NCI-H510A treated with DMSO at 0.1 percent for 48 hours (cell line): ENCODE data around the gene RTN1.
A peak's percentile ranks its signal among the peaks of the same experiment; 100 is the strongest.

Source experiments
- DNase-seq: peaks from one replicate; lab custom pipeline; 2025; lab: John Stamatoyannopoulos, UW

RTN1 gene

GRCh38 chr14:59849411-59850130 is 21.0 kb downstream of the RTN1 start:
- DNase-seq = no peak

GRCh38 chr14:59848671-59849070 is 21.9 kb downstream of the RTN1 start:
- no peak for DNase-seq

GRCh38 chr14:59847711-59848110 is 22.9 kb downstream of the RTN1 start:
- no peak for DNase-seq

- DNase-seq = no peak
Measured at GRCh38 chr14:59846595-59846994, 24.0 kb downstream of the RTN1 start.

- DNase-seq = no peak
Measured at GRCh38 chr14:59845245-59845644, 25.3 kb downstream of the RTN1 start.

- no peak for DNase-seq
Measured at GRCh38 chr14:59844186-59844812, 26.3 kb downstream of the RTN1 start.

- no peak for DNase-seq
Measured at GRCh38 chr14:59836116-59836515, 34.5 kb downstream of the RTN1 start.

- no peak for DNase-seq
Measured at GRCh38 chr14:59832653-59833294, 37.8 kb downstream of the RTN1 start.

GRCh38 chr14:59831121-59831730 is 39.4 kb downstream of the RTN1 start:
- DNase-seq = no peak

GRCh38 chr14:59830338-59830734 is 40.2 kb downstream of the RTN1 start:
- no peak for DNase-seq

- DNase-seq = no peak
Measured at GRCh38 chr14:59829469-59830337, 40.9 kb downstream of the RTN1 start.

GRCh38 chr14:59828276-59828675 is 42.3 kb downstream of the RTN1 start:
- no peak for DNase-seq

GRCh38 chr14:59827401-59827800 is 43.2 kb downstream of the RTN1 start:
- no peak for DNase-seq

GRCh38 chr14:59826150-59826549 is 44.4 kb downstream of the RTN1 start:
- DNase-seq = peak; percentile 2

- DNase-seq = no peak
Measured at GRCh38 chr14:59823179-59823578, 47.4 kb downstream of the RTN1 start.

GRCh38 chr14:59819446-59820088 is 51.0 kb downstream of the RTN1 start:
- no peak for DNase-seq

GRCh38 chr14:59816941-59817340 is 53.6 kb downstream of the RTN1 start:
- DNase-seq = no peak

- DNase-seq = no peak
Measured at GRCh38 chr14:59814988-59815387, 55.6 kb downstream of the RTN1 start.

GRCh38 chr14:59811815-59812214 is 58.8 kb downstream of the RTN1 start:
- DNase-seq = no peak

- DNase-seq = no peak
Measured at GRCh38 chr14:59811073-59811472, 59.5 kb downstream of the RTN1 start.

- DNase-seq = no peak
Measured at GRCh38 chr14:59803052-59803540, 67.5 kb downstream of the RTN1 start.
